Head of caudate nucleus (tissue), 42 donors: ENCODE results near the gene ULK2.

ENCODE experiments used
- DNase-seq, 42 donors: peaks; one replicate each; pipeline versions ENCODE4 v3.0.0 to v3.0.0-alpha.2; 2020 to 2021; ENCODE audit warnings: mixed read lengths in 7 of 42
- intact Hi-C: fragments of 100-400 bp; cut with DNase I; formaldehyde crosslinking; loops from one replicate; pipeline ENCODE4 v1.15.0; 2022

Gene ULK2

GRCh38 chr17:19753661-19754463 is 113.9 kb downstream of the ULK2 start:
- peak in 41 of 42 donors; percentile 52 to 91 (median 76) for DNase-seq
- intact Hi-C loops = loop anchor here (2.0 kb wide), 1 partner anchor 25 kb away; no protein-coding TSS in a partner anchor

DNA sequence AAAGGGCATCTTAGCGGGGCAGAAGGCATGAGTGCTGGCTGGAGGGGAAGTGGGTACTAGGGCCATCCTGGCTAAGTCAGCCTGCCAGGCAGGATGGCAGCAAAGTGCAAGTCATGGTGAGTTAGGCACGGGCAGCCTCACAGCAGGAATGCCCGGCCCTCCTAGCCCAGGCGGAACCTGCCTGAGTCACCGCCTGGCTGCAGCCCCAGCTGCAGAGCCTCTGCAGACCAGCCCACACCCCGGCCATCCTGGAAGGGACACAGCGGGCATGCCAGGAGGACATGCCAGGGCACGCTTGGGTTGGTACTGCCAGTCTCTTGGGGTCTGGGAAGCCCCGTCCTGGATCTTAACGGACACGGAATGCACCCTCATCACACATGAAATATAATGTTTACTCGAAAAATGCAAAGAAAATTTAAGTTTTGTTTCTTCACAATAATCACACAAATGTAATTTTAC is 114.7 kb downstream of the ULK2 start:
- DNase-seq = peak; percentile 59 to 94 (median 79)
- intact Hi-C loops = loop anchor here (2.0 kb wide), 1 partner anchor 24 kb away; no protein-coding TSS in a partner anchor

- intact Hi-C loops = loop anchor here (2.0 kb wide), 1 partner anchor 24 kb away; no protein-coding TSS in a partner anchor
- peak in 35 of 42 donors; percentile 31 to 84 (median 49) for DNase-seq
These were observed 115.3 kb downstream of the ULK2 start for GRCh38 chr17:19752216-19753050.

DNA sequence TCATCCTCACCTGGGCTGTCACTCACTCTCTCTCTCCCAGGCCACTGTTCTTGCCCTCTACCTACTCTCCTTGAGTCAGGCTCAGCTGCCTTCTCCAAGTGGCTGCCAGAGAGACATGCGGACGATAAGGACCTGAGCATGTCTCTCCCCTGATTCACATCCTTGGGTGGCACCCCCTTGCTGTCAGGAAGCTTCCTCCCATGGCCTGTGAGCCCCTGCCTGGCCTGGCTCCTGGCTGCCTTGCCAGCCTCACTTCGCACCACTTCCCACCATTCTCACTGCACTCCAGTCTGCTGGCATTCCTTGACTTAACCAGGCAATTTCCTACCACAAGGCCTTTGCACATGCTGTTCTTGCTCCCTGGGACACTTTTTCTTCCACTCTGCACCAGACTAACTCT is 116.9 kb downstream of the ULK2 start:
- DNase-seq = no peak
- intact Hi-C loops = no loop called here

- intact Hi-C loops = no loop called here
These were observed 117.6 kb downstream of the ULK2 start for GRCh38 chr17:19750020-19750572.

GRCh38 chr17:19748807-19749193 is 118.9 kb downstream of the ULK2 start:
- DNase-seq = no peak
- intact Hi-C loops = no loop called here

More at GRCh38 chr17:19750020-19750572, 117.6 kb downstream of the ULK2 start:
- no peak for DNase-seq

GRCh38 chr17:19747829-19748806 is 119.6 kb downstream of the ULK2 start, which contains the start of gene ALDH3A1:
Gene ALDH3A1, minus strand, starts transcription at chr17:19748298. Its CDS starts 3,169 bp downstream, at chr17:19745129.
- peak in 30 of 42 donors; percentile 26 to 79 (median 48) for DNase-seq
- intact Hi-C loops = no loop called here

DNA sequence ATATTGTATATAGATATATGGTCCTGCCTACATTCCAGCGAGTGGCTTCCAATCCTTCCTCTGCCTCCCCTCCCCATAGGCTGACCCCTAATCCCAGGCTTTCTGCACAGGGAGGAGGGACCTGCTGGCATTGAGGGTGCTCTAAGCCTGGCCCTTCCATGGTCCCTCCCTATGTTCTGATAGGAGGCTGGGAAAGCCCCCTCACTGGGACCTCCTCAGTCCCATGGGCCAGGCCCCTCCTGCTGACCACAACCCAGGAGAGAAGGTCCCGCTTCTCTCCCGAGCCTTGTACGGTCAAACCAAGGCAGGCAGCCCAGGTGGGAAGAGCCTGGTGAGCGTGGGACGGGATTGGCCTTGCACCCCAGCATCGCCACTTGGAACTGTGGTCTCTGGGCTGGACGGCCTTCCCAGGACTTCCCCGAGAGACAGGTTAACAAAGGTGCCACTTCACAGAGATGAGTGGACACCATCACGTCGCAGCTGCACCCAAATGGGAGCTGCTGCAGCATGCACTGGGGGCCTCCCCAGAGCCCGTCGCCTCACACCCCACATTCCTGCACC is 120.5 kb downstream of the ULK2 start:
- intact Hi-C loops = no loop called here
- DNase-seq = no peak

GRCh38 chr17:19746517-19746916 is 121.2 kb downstream of the ULK2 start:
- intact Hi-C loops = no loop called here
- DNase-seq = no peak

GRCh38 chr17:19744922-19745757 is 122.6 kb downstream of the ULK2 start:
- intact Hi-C loops = no loop called here
- DNase-seq = peak; percentile 84 to 97 (median 95)

GRCh38 chr17:19744492-19744891 is 123.2 kb downstream of the ULK2 start:
- intact Hi-C loops = no loop called here
- DNase-seq = peak in 10 of 42 donors; percentile 24 to 60 (median 38)

- intact Hi-C loops = no loop called here
- DNase-seq = no peak
These were observed 124.3 kb downstream of the ULK2 start for GRCh38 chr17:19743101-19744100.

DNA sequence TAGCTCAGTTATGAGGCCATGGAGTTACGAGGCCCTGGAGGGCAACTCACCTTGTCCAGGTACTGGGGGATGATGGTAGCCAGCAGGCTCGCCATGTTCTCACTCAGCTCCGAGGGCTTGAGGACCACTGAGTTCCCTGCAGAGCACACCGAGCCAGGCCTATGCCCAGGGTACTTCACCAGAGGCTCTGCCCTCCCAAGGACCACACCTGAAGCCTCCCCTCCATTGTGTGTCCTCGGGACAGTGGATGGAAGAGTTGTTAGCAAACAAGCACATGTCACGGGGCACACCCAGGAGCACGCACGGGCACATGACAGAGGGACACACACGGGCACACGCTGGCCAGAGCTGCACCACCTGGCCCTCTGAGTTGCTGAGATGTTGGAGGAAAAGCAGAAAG is 125.2 kb downstream of the ULK2 start:
- intact Hi-C loops = no loop called here
- no peak for DNase-seq

- no peak for DNase-seq
- intact Hi-C loops = no loop called here
These were observed 125.8 kb downstream of the ULK2 start for GRCh38 chr17:19741832-19742457.

- intact Hi-C loops = no loop called here
- DNase-seq = no peak
These were observed 126.8 kb downstream of the ULK2 start for GRCh38 chr17:19740933-19741332.
